Right lobe of liver (tissue), 6 donors: ENCODE results near the gene SLC17A9. TPM values are rescaled to one million over a fixed set of nuclear protein-coding genes. Genes with fewer than 3 reads are reported as not detected.

ENCODE experiments used
- ATAC-seq, 4 donors: fragments of 200-7000 bp; cut with Tn5 transposase; one replicate each; pipeline ENCODE4 v1.9.1; 2020; ENCODE audit warnings: mild to moderate bottlenecking in 4 of 4, moderate library complexity in 4 of 4
- DNase-seq, 3 donors: peaks; one replicate each; pipeline ENCODE4 v3.0.0-alpha.2; 2020
- H3K27ac ChIP-seq, 3 donors: fragments of 200-600 bp; one replicate each; pipeline ENCODE4 v1.8.0; 2022
- H3K27me3 ChIP-seq, 2 donors: fragments of 200-600 bp; one replicate each; pipeline ENCODE4 v1.8.0; 2022
- H3K36me3 ChIP-seq, 4 donors: fragments of 200-600 bp; sonication (generic) in 1 of 4; one replicate each; pipeline versions ENCODE4 v1.5.1 to v1.8.0; 2017 to 2022; ENCODE audit warnings: control low read depth in 1 of 4
- H3K4me1 ChIP-seq, 4 donors: fragments of 200-600 bp; sonication (generic) in 1 of 4; one replicate each; pipeline versions ENCODE4 v1.5.1 to v1.8.0; 2017 to 2022; ENCODE audit warnings: control low read depth in 1 of 4
- H3K4me3 ChIP-seq, 3 donors: fragments of 200-600 bp; one replicate each; pipeline ENCODE4 v1.8.0; 2022
- H3K9me3 ChIP-seq, 4 donors: fragments of 200-600 bp; sonication (generic) in 1 of 4; one replicate each; pipeline versions ENCODE4 v1.5.1 to v1.8.0; 2017 to 2022; ENCODE audit warnings: control low read depth in 1 of 4
- CTCF ChIP-seq, 4 donors: fragments of 200-600 bp in 3 of 4; fragments of 450-650 bp in 1 of 4; IDR thresholded peaks; one replicate each; pipeline versions ENCODE4 v1.5.1 to v1.8.0; 2016 to 2022; ENCODE audit warnings: antibody characterized with exemption in 4 of 4, mild to moderate bottlenecking in 2 of 4
- POLR2A ChIP-seq: fragments of 450-650 bp; IDR thresholded peaks from one replicate; pipeline ENCODE4 v1.6.1; 2017; ENCODE audit warnings: antibody characterized with exemption, mild to moderate bottlenecking
- WGBS: methylation state at CpG from one replicate; pipeline ENCODE4 v1.1.6; 2018; ENCODE audit warnings: low coverage, low lambda C conversion rate; ENCODE audit not compliant: insufficient coverage; ENCODE audit errors: missing lambda C conversion rate; 5-methylcytosine and 5-hydroxymethylcytosine counted together
- intact Hi-C, 2 donors: fragments of 100-400 bp; cut with DNase I; formaldehyde crosslinking; loops; one replicate each; pipeline versions ENCODE4 v1.11.2 to v1.14.1; 2022
- total RNA-seq, 6 experiments: library from RNA; depleted of rRNA in 2 of 6; stranded (reverse); fragments of >200 nt in 2 of 6; fragmentation: NEBNext Ultra II Directional in 3 of 6; extraction: Animal tissue kit (Norgen Biotek cat#: 25700) in 3 of 6; gene quantifications; one replicate each; pipeline versions ENCODE4 v1.1.0 to v1.2.4, GENCODE V29; 2016 to 2023
- donor health status: DM: no; HTN: yes; CAD: no.
- donor health status: DM: no; HTN: no; CAD: no.
- donor health status: DM: no; HTN: no; CAD: no.
- donor health status: DM: no; HTN: yes; CAD: no.
- donor health status: DM: no; HTN: yes; CAD: no.

Gene SLC17A9
- total RNA-seq, 6 experiments from 2014 or later = 29.8 to 99.4 (median 54.1) TPM

DNA sequence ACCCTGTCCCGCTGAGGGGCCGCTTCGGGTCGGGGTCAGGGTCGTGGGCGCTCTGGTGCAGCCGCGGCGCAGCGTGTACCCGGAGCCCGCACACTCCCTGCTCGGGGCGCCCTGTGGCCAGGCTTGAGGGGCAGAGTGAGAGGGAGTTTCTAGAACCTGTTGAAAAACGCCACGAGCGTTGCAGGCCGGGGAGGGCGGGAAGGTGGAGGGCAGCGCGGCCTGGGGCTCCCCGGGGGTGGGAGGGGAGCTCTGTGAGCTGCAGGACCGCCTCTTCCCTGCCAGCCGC is 54.8 kb downstream of the SLC17A9 start:
- no peak overlapping the region for H3K4me3 ChIP-seq
- no peaks in the 10 kb centered on the region for H3K36me3 ChIP-seq
- no peaks in the 10 kb centered on the region for H3K9me3 ChIP-seq
- WGBS = 2% methylated on average over 11 of the region's 24 CpGs
- intact Hi-C loops = loop anchor here (10.0 kb wide), 3 partner anchors 103 to 183 kb away; no protein-coding TSS in a partner anchor
- H3K4me1 ChIP-seq = peaks cover 0 to 7% (median 0%) of the 10 kb centered on the region in 4 donors
- no peak overlapping the region for H3K27ac ChIP-seq
- DNase-seq = no peak
- H3K27me3 ChIP-seq = peaks cover 18 to 56% of the 10 kb centered on the region in 2 donors
- no peak for ATAC-seq
- TF ChIP-seq POLR2A = no peak
- TF ChIP-seq CTCF (IDR thresholded peaks at IDR 0.05) = no peak

GRCh38 chr20:63007646-63008488 is 55.4 kb downstream of the SLC17A9 start:
- Histone ChIP-seq H3K27me3 (peaks cover 18 to 56% of the 10 kb centered on the region in 2 donors), H3K9me3 (no peaks in the 10 kb centered on the region), H3K27ac (no peak overlapping the region), H3K4me1 (peaks cover 0 to 7% (median 0%) of the 10 kb centered on the region in 4 donors), H3K36me3 (no peaks in the 10 kb centered on the region), H3K4me3 (no peak overlapping the region)
- no peak for TF ChIP-seq CTCF (IDR thresholded peaks at IDR 0.05)
- TF ChIP-seq POLR2A = no peak
- WGBS = 8% methylated on average over 15 of the region's 46 CpGs
- intact Hi-C loops = loop anchor here (10.0 kb wide), 3 partner anchors 103 to 183 kb away; no protein-coding TSS in a partner anchor
- ATAC-seq = no peak
- DNase-seq = no peak

DNA sequence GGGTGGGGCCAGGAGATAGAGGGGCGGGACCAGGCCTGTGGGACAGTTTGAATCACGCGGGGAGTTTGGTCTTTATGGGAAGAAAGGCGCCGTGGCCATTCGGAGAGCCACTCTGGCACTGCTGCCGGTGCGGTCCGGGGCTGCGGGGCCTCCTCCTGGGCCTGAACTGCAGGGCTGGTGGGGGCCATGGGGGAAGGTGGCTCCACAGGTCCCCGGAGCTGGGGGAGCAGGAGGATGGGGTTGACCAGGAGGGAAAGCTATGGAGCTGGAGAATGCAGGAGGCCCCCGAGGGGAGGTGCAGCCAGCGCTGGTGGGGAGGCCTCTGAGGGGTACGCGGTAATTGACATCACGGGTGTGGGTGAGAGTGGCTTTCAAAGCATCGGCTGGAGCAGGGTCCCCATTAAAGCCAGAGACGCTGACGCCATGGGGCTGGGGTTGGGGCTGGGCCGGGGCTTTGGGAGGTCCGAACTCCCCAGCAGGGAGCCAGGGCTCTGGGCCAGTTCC is 56.1 kb downstream of the SLC17A9 start:
- no peaks in the 10 kb centered on the region for H3K36me3 ChIP-seq
- no peak overlapping the region for H3K27ac ChIP-seq
- DNase-seq = no peak
- TF ChIP-seq CTCF (IDR thresholded peaks at IDR 0.05) = no peak
- no peak for TF ChIP-seq POLR2A
- H3K27me3 ChIP-seq = peaks cover 18 to 60% of the 10 kb centered on the region in 2 donors
- ATAC-seq = no peak
- peaks cover 0 to 7% (median 0%) of the 10 kb centered on the region in 4 donors for H3K4me1 ChIP-seq
- 11% methylated on average over 15 of the region's 21 CpGs for WGBS
- H3K9me3 ChIP-seq = no peaks in the 10 kb centered on the region
- intact Hi-C loops = loop anchor here (10.0 kb wide), 3 partner anchors 104 to 184 kb away; no protein-coding TSS in a partner anchor
- H3K4me3 ChIP-seq = no peak overlapping the region

DNA sequence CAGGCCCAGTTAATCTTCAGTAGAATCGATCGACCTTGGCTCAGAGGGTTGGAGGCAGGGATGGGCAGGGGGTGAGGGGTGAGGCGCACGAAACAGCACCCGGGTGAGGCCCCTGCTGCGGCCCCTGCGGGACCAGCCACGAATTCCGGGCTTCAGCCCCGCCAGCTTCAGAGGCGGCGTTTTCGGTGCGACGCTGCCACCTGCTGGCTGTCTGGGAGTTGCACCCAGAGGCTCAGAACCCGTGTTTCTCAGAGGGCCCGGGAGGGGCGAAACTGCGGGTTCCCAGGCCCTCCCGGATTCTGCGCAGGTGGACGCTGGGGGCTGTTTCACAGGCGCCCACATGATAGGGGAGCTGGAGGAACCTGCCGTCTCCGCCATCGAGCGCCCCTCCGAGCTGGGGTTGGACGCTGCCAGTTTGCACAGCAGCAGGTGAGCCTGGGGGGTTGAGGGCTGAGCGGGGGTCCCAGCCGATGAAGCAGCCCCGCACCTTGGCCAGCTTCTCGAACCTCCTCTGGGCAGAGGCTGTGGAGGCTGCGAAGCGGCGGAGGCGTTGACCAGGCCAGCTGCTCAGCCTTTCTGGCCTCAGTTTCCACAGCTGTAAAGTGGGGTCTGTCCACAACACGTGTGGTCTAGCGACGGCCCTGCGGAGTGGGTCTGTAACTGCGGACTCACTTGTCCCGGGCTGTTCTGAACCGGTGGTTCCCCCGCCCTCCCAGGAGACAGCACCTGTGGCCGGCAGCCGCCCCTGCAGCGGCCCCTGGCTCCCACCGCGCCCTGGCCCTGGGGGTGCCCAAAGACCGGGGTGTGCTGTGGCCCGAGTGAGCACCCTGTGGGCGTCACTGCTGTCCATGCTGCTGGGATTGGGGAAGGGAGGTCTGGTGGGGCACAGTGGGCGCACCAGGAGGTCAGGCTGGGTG is 56.8 kb downstream of the SLC17A9 start:
- Histone ChIP-seq H3K27me3 (peaks cover 18 to 55% of the 10 kb centered on the region in 2 donors), H3K36me3 (no peaks in the 10 kb centered on the region), H3K27ac (no peak overlapping the region), H3K9me3 (no peaks in the 10 kb centered on the region), H3K4me3 (no peak overlapping the region), H3K4me1 (peaks cover 0 to 7% (median 0%) of the 10 kb centered on the region in 4 donors)
- 0% methylated on average over 3 of the region's 54 CpGs for WGBS
- intact Hi-C loops = loop anchor here (10.0 kb wide), 3 partner anchors 105 to 185 kb away; no protein-coding TSS in a partner anchor
- ATAC-seq = peak; percentile 84 to 94 (median 92)
- peak; percentile 72 to 81 (median 76) for DNase-seq
- TF ChIP-seq POLR2A = no peak
- peak; percentile 91 to 95 (median 93) for TF ChIP-seq CTCF (IDR thresholded peaks at IDR 0.05)
